ENCODE measurements around the gene NINJ2.
"Not testable (repeated sequence)": the region's sequence is repeated elsewhere in the genome, so short reads cannot be mapped to it uniquely, and the experiment has no call there.

NINJ2 gene

GRCh38 chr12:583251-583869, 79.9 kb downstream of the NINJ2 start:
- no peak for DNase-seq

GRCh38 chr12:581746-582145, 81.5 kb downstream of the NINJ2 start:
- DNase-seq = no peak

- DNase-seq = no peak
Observed at GRCh38 chr12:581321-581720, 81.9 kb downstream of the NINJ2 start.

- no peak for DNase-seq
Observed at GRCh38 chr12:580813-581212, 82.4 kb downstream of the NINJ2 start.

GRCh38 chr12:579420-580110, 83.7 kb downstream of the NINJ2 start:
- no peak for DNase-seq

GRCh38 chr12:578748-579419, 84.4 kb downstream of the NINJ2 start:
- no peak for DNase-seq

GRCh38 chr12:577994-578747, 85.1 kb downstream of the NINJ2 start:
- DNase-seq = not testable (repeated sequence)

- DNase-seq = no peak
Observed at GRCh38 chr12:576615-577110, 86.6 kb downstream of the NINJ2 start.

- DNase-seq = peak; percentile 91
Observed at GRCh38 chr12:575948-576614, 87.2 kb downstream of the NINJ2 start.

GRCh38 chr12:575129-575502, 88.1 kb downstream of the NINJ2 start:
- no peak for DNase-seq

- DNase-seq = peak; percentile 30
Observed at GRCh38 chr12:574475-575128, 88.6 kb downstream of the NINJ2 start.

GRCh38 chr12:573232-573631, 90.0 kb downstream of the NINJ2 start:
- no peak for DNase-seq

- DNase-seq = no peak
Observed at GRCh38 chr12:572532-572899, 90.7 kb downstream of the NINJ2 start.

- peak; percentile 23 for DNase-seq
Observed at GRCh38 chr12:571795-572531, 91.3 kb downstream of the NINJ2 start.

- DNase-seq = peak; percentile 17
Observed at GRCh38 chr12:570921-571794, 92.1 kb downstream of the NINJ2 start.

GRCh38 chr12:570435-570920, 92.8 kb downstream of the NINJ2 start:
- DNase-seq = no peak

- DNase-seq = peak; percentile 94
Observed at GRCh38 chr12:569803-570434, 93.3 kb downstream of the NINJ2 start.

- DNase-seq = no peak
Observed at GRCh38 chr12:569091-569676, 94.1 kb downstream of the NINJ2 start.

- no peak for DNase-seq
Observed at GRCh38 chr12:568486-568885, 94.8 kb downstream of the NINJ2 start.

Measured in stimulated activated CD8-positive, alpha-beta memory T cell treated with anti-CD3 and anti-CD28 coated beads, Interleukin-4, amount 100 ng/mL, for 48 hours (primary cell).